NCI-H1694 (cell line): Measurements from ENCODE around the gene POP7.
A peak's percentile ranks its signal among the peaks of the same experiment; 100 is the strongest.
"Not testable (repeated sequence)": the region's sequence is repeated elsewhere in the genome, so short reads cannot be mapped to it uniquely, and the experiment has no call there.

ENCODE experiments used
- DNase-seq: peaks from one replicate; lab custom pipeline; 2025; lab: John Stamatoyannopoulos, UW

POP7 gene

DNA sequence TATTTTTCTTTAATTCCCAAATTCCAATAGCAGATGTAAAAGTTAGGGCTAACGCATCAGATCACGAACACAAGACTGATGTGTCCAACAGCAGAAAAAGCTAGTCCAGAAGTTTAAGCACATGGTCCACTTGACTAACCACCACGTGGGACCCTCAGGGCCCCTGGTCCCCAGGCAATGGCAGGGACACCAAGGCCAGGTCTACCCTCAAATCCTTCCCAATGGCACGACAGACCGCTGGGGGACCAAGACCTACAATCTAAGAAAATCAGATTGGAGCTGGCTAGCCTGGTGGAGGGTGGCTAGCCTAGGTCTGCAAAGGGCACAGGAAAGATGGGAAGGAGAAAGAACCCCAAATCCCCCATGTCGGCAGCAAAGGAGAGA is 13.4 kb upstream of the POP7 start:
- no peak for DNase-seq

DNA sequence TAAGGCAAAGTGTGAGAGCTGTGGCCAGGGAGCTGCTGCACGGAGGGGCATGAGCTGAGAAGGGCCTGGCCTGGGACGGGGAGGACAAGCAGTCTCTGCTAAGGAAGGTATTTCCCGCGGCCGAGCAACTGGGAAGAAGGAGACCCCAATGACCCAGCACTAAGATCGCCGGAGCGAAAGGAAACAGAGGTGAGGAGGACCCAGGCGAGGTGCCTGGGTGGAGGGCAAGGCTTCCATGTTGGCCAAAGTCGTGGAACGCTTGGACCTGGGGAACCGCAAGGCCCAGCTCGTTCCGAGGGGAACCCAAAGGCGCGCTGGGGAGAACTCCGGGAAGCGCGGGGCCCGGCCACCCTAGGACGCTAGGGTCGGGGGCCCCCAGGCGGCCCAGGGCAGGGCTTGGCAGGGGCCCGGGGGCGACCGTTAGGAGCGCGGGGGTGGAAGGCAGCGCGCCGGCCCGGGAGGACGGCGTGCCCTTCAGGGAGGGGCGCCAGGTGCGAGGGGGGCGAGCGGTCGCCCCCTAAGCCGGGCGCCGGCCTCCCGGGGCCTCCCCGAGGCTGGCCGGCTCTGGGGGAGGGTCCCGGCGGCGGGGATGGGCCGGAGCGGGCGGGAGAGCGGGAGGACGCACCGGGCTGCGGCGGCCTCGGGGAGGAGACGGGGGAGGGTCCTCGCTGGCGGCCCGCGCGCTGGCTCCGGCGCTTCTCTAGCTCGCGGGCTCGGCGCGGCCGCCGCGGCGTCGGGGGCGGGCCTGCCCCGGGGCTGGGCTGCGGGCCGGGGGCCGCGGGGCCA is 12.4 kb upstream of the POP7 start:
- DNase-seq: no peak

DNA sequence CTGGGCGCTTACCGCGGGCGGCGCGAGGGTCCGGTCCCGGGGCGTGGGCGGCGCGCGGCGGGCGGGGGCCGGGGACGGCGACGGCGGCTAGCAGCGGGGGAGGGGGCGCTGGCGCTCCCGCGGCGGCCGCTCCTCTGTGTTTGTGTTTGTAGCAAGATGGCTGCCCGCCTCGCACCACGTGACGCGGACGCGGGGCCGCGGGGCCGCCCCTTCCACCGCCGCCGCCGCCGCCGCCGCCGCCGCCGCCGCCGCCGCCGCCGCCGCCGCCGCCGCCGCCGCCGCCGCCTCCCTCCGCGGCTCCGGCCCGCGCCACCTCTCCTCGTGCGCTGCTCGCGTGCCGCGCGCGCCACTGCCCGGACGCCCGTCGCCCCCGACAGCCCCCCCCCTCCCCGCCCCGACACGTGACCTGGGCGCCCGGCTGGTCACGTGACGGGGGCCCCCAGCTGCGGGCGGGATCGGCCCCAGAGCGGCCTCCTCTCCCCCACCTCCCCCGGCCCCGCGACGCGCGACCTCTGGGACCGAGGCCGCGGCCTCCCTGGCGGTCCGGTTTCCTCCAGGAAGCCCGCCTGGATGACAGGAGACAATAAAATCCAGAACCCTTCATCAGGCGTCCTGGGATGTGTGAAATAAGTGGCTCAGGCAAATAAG is 11.7 kb upstream of the POP7 start, which contains the start of gene GIGYF1:
TSS of gene GIGYF1 (minus strand) at position 153 of the 648 bp plus-strand sequence. CDS start 6,012 bp downstream, outside the sequence.
- peak; percentile 21 for DNase-seq

DNA sequence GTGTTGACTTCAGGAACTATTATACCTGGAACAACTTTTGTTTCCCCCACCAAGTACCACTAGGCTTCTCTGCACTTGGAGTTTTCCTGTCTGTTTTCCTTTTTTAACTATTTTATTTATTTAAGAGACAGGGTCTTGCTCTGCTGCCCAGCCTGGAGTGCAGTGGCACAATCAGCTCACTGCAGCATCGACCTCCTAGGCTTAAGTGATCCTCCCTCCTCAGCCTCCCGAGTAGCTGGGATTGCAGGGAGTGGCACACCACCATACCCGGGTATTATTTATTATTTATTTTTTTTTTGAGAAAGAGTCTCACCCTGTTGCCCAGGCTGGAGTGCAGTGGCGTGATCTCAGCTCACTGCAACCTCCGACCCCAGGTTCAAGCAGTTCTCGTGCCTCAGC is 9.8 kb upstream of the POP7 start:
- no peak for DNase-seq

DNA sequence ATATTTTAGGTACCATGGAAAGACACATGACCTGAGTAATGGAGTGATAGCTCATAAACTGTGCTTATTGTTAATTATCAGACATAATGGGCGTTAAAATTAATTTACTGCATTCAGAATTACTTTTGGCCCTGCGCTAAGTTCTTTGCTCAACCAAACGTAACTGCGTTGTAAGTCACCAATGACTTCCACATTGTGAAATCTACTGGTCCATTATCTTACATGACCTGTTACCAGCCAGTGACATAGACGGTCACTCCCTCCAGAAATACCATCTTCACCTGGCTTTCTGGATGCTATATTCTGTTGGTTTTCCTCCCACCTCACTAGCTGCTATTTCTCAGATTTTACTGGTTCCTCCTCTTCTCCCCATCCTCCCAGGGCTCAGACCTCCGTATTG is 6.9 kb upstream of the POP7 start:
- no peak for DNase-seq

DNA sequence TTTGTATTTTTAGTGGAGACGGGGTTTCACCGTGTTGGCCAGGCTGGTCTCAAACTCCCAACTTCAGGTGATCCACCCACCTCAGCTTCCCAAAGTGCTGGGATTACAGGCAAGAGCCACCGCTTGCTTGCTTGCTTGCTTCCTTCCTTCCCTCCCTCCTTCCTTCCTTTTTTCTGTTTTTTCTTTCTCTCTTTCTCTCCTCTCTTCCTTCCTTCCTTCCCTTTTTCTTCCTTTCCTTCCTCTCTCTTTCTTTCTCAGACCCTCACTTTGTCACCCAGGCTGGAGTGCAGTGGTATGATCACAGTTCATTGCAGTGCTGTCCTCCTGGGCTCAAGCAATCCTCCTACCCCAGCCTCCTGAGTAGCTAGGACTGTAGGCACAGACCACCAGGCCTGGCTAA is 4.8 kb upstream of the POP7 start:
- DNase-seq: not testable (repeated sequence)

DNA sequence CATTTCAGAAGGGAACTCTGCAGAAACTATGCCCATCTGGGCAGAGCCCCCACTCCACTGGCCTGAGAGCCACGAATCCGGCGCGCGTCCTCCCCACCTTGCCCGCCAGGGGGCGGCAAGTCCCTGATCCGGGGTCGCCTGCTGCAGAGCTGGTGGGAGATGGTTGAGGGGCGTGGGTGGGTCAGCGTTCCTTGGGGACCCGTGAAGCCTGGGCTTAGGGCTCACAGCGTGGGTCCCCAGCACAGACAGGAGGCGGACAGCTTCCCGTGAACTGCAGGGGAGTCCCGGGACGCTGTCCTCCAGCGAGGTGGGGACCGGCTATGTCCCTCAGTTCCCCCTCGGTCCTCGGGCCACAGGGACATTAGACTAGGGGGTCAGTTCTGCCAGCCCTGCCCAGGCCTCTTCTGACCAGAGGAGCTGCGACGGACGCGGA is 585 bp upstream of the POP7 start:
- DNase-seq: peak; percentile 30

DNA sequence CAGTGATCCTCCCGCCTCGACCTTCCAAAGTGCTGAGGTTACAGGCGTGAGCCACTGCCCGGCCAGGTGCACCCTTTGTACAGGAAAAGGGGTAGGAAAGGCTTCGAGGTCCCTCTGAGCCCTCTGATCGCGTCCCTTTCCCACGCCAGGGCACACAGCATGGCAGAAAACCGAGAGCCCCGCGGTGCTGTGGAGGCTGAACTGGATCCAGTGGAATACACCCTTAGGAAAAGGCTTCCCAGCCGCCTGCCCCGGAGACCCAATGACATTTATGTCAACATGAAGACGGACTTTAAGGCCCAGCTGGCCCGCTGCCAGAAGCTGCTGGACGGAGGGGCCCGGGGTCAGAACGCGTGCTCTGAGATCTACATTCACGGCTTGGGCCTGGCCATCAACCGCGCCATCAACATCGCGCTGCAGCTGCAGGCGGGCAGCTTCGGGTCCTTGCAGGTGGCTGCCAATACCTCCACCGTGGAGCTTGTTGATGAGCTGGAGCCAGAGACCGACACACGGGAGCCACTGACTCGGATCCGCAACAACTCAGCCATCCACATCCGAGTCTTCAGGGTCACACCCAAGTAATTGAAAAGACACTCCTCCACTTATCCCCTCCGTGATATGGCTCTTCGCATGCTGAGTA is 871 bp downstream of the POP7 start:
- no peak for DNase-seq

DNA sequence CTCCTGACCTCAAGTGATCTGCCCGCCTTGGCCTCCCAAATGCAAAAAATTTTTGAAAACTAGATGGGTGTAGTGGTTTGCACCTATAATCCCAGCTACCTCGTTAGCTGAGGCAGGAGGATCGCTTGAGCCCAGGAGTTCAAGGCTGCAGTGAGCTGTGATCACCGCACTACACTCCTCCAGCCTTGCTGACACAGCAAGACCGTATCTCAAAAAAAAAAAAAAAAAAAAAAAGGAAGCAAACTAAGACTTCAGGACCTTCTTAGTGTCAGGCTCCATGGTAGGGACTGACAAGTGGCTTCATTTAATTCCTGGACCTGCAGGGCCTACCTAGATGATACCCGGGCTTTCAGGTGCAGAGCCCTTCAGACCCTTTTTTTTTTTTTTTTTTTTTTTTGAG is 2.5 kb downstream of the POP7 start:
- no peak for DNase-seq

DNA sequence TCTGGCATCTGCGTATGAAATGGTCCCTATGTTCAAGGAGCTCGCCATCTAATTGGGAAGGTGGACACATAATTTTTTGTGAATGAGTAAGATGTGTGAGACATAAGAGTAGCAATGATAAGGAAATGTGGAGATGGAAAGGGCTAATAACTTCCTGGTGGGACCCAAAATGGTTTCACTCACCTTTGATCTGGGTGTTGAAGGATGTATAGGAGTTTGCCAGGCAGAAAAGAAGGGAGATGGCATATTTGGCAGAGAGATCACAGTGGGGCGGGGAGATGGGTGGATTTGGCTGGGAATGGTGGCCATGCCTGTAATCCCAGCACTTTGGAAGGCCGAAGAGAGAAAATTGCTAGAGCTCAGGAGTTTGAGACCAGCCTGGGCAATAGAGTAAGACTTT is 4.5 kb downstream of the POP7 start:
- DNase-seq: no peak

DNA sequence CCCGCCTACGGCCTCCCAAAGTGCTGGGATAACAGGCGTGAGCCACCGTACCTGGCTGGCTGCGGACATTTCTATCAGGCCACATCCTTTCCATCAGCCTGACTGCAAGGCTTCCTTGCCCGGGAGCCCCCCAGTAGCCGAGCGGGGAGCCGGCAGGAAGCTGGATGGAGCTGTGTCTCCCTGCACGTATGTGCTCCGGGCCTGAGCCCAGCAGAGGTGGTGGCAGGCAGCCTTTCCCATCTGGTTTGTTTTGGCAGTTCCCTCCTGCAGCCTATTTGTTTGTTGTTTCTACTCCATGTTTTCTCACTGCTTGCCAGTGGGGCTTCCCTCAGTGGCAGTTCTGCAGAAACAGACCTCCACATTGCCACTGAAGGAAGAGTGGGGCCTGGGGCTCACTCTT is 5.4 kb downstream of the POP7 start:
- DNase-seq: no peak

DNA sequence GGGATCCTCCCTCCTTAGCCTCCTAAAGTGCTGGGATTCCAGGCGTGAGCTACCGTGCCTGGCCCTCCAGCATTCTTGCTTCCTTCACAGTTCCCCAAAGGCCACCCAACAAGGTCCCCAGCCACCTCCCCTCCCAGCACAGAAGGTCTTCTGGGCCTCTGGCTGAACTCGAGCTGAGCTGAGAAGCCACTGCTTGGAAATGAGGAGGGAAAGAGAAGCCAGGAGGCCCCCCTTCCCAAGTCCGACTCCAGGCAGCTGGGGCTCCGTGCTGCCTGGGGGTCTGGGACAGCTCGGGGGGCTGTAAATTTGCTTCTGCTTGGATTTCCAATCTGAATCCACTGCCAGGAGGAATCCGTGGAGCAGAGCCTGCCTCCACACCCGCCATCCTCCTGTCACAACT is 8.8 kb downstream of the POP7 start:
- DNase-seq: no peak

DNA sequence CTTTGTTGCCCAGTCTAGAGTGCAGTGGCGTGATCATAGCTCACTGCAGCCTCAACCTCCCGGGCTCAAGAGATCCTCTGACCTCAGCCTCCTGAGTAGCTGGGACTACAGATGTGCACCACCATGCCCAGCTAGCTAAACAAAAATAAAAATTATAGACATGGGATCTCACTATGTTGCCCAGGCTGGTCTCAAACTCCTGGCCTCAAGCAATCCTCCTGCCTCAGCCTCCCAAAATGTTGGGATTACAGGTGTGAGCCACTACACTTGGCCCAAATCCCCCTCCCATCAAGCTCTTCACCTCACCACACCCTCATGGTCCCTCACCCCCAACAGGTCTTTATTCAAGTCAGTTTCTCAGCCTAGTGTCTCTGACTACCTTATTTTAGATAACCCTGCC is 11.2 kb downstream of the POP7 start:
- DNase-seq: not testable (repeated sequence)

DNA sequence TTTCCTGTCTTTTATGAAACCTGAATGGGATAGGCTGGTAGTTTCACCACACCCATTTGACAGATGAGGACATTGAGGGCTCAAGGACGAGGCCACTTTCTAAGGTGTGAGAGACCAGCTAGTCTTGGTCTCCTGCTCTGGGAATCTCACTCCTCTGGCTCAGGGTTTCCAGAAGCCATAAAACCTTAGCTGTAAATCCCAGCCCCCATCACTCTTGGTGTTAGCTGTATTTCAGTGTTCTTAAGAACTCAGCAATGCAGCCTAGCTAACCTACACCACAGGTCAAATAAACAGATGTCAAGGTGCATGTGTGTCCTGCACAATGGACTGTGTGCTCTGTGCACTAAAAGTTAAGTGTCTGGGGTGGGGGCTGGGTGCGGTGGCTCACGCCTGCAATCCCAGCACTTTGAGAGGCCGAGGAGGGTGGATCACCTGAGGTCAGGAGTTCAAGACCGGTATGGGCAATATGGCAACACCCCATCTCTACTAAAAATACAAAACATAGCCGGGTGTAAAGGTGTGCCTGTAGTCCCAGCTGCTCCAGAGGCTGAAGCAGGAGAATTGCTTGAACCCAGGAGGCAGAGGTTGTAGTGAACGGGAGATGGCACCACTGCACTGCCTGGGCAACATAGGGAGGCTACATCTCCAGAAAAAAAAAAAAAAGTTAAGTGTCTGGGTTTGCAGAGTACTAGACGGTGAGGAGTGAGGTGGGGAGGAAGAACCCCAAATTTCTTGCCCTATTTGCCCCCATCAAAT is 13.8 kb downstream of the POP7 start:
- DNase-seq: no peak

DNA sequence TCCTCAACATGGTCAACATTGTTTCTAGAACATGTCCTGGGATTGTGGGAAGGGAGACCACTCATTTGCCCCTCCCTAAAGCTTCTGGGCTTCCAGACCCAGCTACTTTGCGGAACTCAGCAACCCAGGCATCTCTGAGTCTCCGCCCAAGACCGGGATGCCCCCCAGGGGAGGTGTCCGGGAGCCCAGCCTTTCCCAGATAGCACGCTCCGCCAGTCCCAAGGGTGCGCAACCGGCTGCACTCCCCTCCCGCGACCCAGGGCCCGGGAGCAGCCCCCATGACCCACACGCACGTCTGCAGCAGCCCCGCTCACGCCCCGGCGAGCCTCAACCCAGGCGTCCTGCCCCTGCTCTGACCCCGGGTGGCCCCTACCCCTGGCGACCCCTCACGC is 14.4 kb downstream of the POP7 start, which contains the start of gene EPO:
TSS of gene EPO (plus strand) at position 190 of the 392 bp plus-strand sequence. CDS start 513 bp downstream, outside the sequence.
- DNase-seq: no peak

DNA sequence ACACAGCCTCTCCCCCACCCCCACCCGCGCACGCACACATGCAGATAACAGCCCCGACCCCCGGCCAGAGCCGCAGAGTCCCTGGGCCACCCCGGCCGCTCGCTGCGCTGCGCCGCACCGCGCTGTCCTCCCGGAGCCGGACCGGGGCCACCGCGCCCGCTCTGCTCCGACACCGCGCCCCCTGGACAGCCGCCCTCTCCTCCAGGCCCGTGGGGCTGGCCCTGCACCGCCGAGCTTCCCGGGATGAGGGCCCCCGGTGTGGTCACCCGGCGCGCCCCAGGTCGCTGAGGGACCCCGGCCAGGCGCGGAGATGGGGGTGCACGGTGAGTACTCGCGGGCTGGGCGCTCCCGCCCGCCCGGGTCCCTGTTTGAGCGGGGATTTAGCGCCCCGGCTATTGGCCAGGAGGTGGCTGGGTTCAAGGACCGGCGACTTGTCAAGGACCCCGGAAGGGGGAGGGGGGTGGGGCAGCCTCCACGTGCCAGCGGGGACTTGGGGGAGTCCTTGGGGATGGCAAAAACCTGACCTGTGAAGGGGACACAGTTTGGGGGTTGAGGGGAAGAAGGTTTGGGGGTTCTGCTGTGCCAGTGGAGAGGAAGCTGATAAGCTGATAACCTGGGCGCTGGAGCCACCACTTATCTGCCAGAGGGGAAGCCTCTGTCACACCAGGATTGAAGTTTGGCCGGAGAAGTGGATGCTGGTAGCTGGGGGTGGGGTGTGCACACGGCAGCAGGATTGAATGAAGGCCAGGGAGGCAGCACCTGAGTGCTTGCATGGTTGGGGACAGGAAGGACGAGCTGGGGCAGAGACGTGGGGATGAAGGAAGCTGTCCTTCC is 15.0 kb downstream of the POP7 start:
- DNase-seq: no peak

DNA sequence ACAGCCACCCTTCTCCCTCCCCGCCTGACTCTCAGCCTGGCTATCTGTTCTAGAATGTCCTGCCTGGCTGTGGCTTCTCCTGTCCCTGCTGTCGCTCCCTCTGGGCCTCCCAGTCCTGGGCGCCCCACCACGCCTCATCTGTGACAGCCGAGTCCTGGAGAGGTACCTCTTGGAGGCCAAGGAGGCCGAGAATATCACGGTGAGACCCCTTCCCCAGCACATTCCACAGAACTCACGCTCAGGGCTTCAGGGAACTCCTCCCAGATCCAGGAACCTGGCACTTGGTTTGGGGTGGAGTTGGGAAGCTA is 15.5 kb downstream of the POP7 start:
- no peak for DNase-seq

DNA sequence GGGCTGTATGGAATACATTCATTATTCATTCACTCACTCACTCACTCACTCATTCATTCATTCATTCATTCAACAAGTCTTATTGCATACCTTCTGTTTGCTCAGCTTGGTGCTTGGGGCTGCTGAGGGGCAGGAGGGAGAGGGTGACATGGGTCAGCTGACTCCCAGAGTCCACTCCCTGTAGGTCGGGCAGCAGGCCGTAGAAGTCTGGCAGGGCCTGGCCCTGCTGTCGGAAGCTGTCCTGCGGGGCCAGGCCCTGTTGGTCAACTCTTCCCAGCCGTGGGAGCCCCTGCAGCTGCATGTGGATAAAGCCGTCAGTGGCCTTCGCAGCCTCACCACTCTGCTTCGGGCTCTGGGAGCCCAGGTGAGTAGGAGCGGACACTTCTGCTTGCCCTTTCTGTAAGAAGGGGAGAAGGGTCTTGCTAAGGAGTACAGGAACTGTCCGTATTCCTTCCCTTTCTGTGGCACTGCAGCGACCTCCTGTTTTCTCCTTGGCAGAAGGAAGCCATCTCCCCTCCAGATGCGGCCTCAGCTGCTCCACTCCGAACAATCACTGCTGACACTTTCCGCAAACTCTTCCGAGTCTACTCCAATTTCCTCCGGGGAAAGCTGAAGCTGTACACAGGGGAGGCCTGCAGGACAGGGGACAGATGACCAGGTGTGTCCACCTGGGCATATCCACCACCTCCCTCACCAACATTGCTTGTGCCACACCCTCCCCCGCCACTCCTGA is 16.7 kb downstream of the POP7 start:
- no peak for DNase-seq

DNA sequence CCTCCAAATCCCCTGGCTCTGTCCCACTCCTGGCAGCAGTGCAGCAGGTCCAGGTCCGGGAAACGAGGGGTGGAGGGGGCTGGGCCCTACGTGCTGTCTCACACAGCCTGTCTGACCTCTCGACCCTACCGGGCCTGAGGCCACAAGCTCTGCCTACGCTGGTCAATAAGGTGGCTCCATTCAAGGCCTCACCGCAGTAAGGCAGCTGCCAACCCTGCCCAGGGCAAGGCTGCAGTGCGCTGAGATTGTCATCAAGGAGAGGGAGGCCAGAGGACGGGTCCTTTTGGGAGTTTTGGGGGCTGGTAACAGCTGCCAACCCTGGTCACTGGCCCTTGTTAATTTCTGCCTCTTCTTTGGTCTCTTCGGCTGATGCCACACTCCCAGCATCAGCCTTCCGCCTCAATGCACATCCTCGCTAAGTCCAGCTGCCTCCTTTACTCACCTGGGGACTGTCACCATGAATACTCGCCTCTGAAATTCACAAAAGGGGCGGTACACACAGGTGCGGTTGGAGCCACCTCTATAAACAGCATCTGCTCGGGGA is 17.9 kb downstream of the POP7 start:
- DNase-seq: no peak

DNA sequence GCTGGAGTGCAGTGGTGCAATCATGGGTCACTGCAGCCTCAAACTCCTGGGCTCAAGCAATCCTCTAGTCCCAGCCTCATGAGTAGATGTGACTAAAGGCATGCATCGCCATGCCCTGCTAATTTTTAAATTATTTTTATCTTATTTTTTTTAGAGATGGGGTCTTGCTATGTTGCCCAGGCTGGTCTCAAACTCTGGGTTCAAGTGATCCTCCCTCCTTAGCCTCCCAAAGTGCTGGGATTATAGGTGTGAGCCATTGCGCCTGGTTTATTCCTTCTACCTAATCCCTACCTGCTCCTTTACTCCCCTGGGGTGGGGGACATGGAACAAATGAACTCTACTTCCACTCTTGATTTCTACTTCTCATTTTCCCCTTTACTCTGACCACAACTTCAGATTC is 18.4 kb downstream of the POP7 start:
- DNase-seq: not testable (repeated sequence)
